Prostate gland (tissue), 2 donors: ENCODE measurements around the gene FOXP1. TPM values are rescaled to one million over a fixed set of nuclear protein-coding genes. Genes with fewer than 3 reads are reported as not detected.

Source experiments
- DNase-seq: peaks from one replicate; pipeline ENCODE4 v3.0.0-alpha.2; 2019; ENCODE audit warnings: low spot score
- H3K27ac ChIP-seq, 2 donors: fragments of 200-600 bp; sonication (generic); 2 replicates each; pipeline ENCODE4 v1.5.1; 2017 to 2019
- H3K27me3 ChIP-seq: fragments of 200-600 bp; sonication (generic); replicated peaks from 2 replicates; pipeline ENCODE4 v1.5.1; 2019; ENCODE audit not compliant: insufficient read depth
- H3K36me3 ChIP-seq, 2 donors: fragments of 200-600 bp; sonication (generic); 1 replicate in 1 of 2; 2 replicates in 1 of 2; pipeline versions ENCODE4 v1.5.1 to v1.8.1; 2017 to 2019
- H3K4me1 ChIP-seq: fragments of 200-600 bp; sonication (generic); replicated peaks from 2 replicates; pipeline ENCODE4 v1.5.1; 2019
- H3K4me3 ChIP-seq, 2 donors: fragments of 200-600 bp; sonication (generic); 2 replicates each; pipeline ENCODE4 v1.5.1; 2017 to 2019
- H3K9me3 ChIP-seq: fragments of 200-600 bp; sonication (generic); 2 replicates; pipeline ENCODE4 v1.5.1; 2017
- CTCF ChIP-seq, 4 experiments: fragments of 200-600 bp in 2 of 4; fragments of 450-650 bp in 2 of 4; sonication (generic) in 2 of 4; IDR thresholded peaks; 1 replicate in 3 of 4; 2 replicates in 1 of 4; pipeline ENCODE4 v1.5.1; 2016 to 2019; ENCODE audit warnings: antibody characterized with exemption in 4 of 4, mild to moderate bottlenecking in 2 of 4, moderate library complexity in 2 of 4
- POLR2A ChIP-seq: fragments of 450-650 bp; IDR thresholded peaks from one replicate; pipeline ENCODE4 v1.6.1; 2016; ENCODE audit warnings: antibody characterized with exemption, mild to moderate bottlenecking
- POLR2AphosphoS5 ChIP-seq: sonication (generic); formaldehyde crosslinking; IDR thresholded peaks from one replicate; pipeline ENCODE4 v1.6.1; 2017; ENCODE audit warnings: antibody characterized with exemption
- WGBS: methylation state at CpG from one replicate; pipeline ENCODE4 v1.1.5; 2018; 5-methylcytosine and 5-hydroxymethylcytosine counted together
- intact Hi-C: fragments of 100-400 bp; cut with DNase I; formaldehyde crosslinking; loops from one replicate; pipeline ENCODE4 v1.14.2; 2022
- total RNA-seq, 2 donors: library from RNA; depleted of rRNA; stranded (reverse); fragments of >200 nt; gene quantifications; one replicate each; pipeline ENCODE4 v1.1.0, GENCODE V29; 2016

Gene FOXP1
- total RNA-seq, 2 donors from 2014 or later, result 133 to 156 TPM

DNA sequence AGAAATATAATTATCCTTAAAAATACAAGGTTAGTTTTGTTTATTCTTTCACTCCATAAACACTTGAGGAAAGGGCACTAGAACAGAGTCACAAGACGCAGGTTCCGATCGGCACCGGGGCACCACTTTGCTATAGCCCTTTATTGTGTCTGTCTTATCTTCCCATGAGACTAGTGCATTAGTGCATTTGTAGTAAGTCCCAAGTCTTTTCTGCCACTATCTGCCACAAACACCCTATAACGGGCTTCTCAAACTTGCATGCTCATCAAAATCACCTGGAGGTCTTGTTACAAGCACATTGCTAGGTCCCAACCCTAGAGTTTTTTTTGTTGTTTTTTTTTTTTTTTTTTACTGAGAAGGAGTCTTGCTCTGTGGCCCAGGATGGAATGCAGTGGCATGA, 213.1 kb downstream of the FOXP1 start:
- H3K27me3 ChIP-seq, result no peaks in the 10 kb centered on the region
- H3K4me3 ChIP-seq, result no peak overlapping the region
- H3K27ac ChIP-seq, result no peak overlapping the region
- DNase-seq, result no peak
- H3K9me3 ChIP-seq, result no peaks in the 10 kb centered on the region
- H3K4me1 ChIP-seq, result no peaks in the 10 kb centered on the region
- H3K36me3 ChIP-seq, result no peaks in the 10 kb centered on the region
- TF ChIP-seq POLR2AphosphoS5 (no peak), POLR2A (no peak), CTCF (IDR thresholded peaks at IDR 0.05) (no peak)
- intact Hi-C loops, result no loop called here
- 75% methylated on average over 5 of the region's 5 CpGs for WGBS

- Histone ChIP-seq H3K4me3 (no peak overlapping the region), H3K36me3 (no peaks in the 10 kb centered on the region), H3K27me3 (no peaks in the 10 kb centered on the region), H3K9me3 (no peaks in the 10 kb centered on the region), H3K27ac (no peak overlapping the region), H3K4me1 (no peaks in the 10 kb centered on the region)
- 69% methylated on average over 6 of the region's 6 CpGs for WGBS
- TF ChIP-seq CTCF (IDR thresholded peaks at IDR 0.05) (no peak), POLR2AphosphoS5 (no peak), POLR2A (no peak)
- DNase-seq, result no peak
- intact Hi-C loops, result loop anchor here (5.0 kb wide), 1 partner anchor 53 kb away; no protein-coding TSS in a partner anchor
Measured at GRCh38 chr3:71369701-71370391, 213.7 kb downstream of the FOXP1 start.

- Histone ChIP-seq H3K4me1 (no peaks in the 10 kb centered on the region), H3K4me3 (no peak overlapping the region), H3K27me3 (no peaks in the 10 kb centered on the region), H3K36me3 (no peaks in the 10 kb centered on the region), H3K9me3 (no peaks in the 10 kb centered on the region), H3K27ac (no peak overlapping the region)
- 81% methylated on average over 8 of the region's 8 CpGs for WGBS
- TF ChIP-seq POLR2AphosphoS5, result no peak
- no peak for TF ChIP-seq POLR2A
- TF ChIP-seq CTCF (IDR thresholded peaks at IDR 0.05), result no peak
- intact Hi-C loops, result loop anchor here (5.0 kb wide), 1 partner anchor 50 kb away; no protein-coding TSS in a partner anchor
- DNase-seq, result no peak
Measured at GRCh38 chr3:71366988-71367604, 216.4 kb downstream of the FOXP1 start.

DNA sequence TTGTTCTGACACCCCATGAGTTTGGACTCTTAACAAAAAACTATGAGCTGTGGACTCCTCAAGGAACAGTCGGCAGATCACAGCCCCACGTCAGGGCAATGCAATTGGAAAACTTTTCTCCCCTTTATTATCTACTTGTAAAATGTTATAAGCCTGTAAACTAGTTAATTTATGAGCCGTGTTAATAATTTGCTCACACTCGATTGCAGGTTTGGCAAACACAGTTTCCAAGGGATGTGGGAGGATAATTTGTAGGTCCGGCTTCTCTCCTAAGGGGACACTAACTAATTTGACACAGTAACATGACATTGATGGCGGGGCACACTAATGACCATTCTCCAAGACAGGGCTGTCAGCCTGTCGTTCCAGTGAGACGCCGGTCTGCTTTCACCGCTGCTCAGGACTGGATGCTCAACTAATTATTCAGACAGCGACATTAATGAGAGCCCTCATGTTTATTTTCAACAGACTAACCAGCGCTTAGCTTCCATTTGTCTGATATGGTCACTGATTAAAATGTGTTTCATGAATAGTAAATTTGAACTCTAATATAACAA, 222.1 kb downstream of the FOXP1 start:
- intact Hi-C loops, result no loop called here
- Histone ChIP-seq H3K9me3 (no peaks in the 10 kb centered on the region), H3K36me3 (no peaks in the 10 kb centered on the region), H3K27me3 (no peaks in the 10 kb centered on the region), H3K4me1 (no peaks in the 10 kb centered on the region), H3K4me3 (no peak overlapping the region), H3K27ac (no peak overlapping the region)
- TF ChIP-seq POLR2A (no peak), CTCF (IDR thresholded peaks at IDR 0.05) (no peak), POLR2AphosphoS5 (no peak)
- WGBS, result 28% methylated on average over 12 of the region's 12 CpGs
- no peak for DNase-seq
